Activated CD4-positive, CD25-positive, alpha-beta regulatory T cell treated with anti-CD3 and anti-CD28 coated beads, Interleukin-2, amount 50 U/mL, for 24 hours (primary cell): ENCODE results near the gene MAGOH.

Source experiments
- ATAC-seq, 2 donors: fragments of 150-1000 bp; cut with Tn5 transposase; one replicate each; pipeline ENCODE4 v1.10.0; 2021; ENCODE audit warnings: mild to moderate bottlenecking in 1 of 2, moderate library complexity in 1 of 2

MAGOH gene

GRCh38 chr1:53183095-53183990 is 55.0 kb downstream of the MAGOH start:
- ATAC-seq: no peak

- ATAC-seq: no peak
Observed at GRCh38 chr1:53182716-53183094, 55.6 kb downstream of the MAGOH start.

GRCh38 chr1:53182111-53182593 is 56.2 kb downstream of the MAGOH start:
- peak; percentile 72 for ATAC-seq

GRCh38 chr1:53180951-53181350 is 57.4 kb downstream of the MAGOH start:
- ATAC-seq: no peak

GRCh38 chr1:53180226-53180625 is 58.1 kb downstream of the MAGOH start:
- ATAC-seq: no peak
